Measurements from ENCODE around the gene CEP192. TPM values are rescaled to one million over a fixed set of nuclear protein-coding genes. Genes with fewer than 3 reads are reported as not detected.

The CEP192 gene
- total and polyA plus RNA-seq, 2 of the 13 experiments (the other 11 are each of a cell fraction or from before 2014, with no cell fraction given): 15.3 to 24.7 TPM

DNA sequence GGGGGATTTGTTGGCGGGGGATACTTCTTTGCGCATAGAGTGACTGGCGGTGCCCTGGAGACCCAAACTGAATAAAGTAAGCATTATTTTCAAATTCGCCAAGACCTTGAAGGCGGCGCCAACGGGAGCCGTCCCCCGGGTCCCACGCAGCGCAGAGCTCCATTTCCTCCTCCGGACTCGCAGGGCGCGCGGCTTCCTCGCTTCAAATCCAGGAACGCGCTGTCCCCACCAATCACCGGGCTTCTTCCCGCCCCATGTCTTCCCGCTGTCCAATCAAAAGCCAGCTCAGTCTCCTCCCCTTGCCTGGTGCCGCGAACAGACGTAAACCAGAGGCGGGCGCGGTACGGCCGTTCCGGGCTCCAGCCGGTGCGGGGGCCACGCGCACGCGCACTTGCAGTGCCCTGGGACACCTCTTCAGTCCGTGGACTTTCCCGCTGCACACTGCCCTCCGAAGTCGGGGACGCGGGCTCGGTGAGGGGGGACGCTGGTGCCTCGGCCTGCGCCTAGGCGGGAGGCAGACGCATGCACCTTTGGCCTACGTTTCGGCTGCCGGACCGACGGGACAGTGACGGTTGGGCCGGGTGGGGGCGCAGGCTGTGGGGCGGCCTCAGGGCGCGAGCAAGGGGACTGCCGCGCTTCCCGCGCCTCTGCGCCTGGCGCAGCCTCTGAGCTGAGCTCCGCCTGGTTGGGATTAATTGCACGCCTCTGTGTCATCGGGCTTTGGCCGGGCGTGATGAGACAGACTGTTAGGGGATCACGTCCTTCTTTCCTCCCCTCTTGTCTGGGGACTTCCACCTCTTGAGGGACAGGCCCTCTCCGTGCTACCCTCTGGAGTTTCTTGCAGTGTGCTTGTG lies at the start of gene CEP192 (continued):
- TF ChIP-seq, protein P1, sequence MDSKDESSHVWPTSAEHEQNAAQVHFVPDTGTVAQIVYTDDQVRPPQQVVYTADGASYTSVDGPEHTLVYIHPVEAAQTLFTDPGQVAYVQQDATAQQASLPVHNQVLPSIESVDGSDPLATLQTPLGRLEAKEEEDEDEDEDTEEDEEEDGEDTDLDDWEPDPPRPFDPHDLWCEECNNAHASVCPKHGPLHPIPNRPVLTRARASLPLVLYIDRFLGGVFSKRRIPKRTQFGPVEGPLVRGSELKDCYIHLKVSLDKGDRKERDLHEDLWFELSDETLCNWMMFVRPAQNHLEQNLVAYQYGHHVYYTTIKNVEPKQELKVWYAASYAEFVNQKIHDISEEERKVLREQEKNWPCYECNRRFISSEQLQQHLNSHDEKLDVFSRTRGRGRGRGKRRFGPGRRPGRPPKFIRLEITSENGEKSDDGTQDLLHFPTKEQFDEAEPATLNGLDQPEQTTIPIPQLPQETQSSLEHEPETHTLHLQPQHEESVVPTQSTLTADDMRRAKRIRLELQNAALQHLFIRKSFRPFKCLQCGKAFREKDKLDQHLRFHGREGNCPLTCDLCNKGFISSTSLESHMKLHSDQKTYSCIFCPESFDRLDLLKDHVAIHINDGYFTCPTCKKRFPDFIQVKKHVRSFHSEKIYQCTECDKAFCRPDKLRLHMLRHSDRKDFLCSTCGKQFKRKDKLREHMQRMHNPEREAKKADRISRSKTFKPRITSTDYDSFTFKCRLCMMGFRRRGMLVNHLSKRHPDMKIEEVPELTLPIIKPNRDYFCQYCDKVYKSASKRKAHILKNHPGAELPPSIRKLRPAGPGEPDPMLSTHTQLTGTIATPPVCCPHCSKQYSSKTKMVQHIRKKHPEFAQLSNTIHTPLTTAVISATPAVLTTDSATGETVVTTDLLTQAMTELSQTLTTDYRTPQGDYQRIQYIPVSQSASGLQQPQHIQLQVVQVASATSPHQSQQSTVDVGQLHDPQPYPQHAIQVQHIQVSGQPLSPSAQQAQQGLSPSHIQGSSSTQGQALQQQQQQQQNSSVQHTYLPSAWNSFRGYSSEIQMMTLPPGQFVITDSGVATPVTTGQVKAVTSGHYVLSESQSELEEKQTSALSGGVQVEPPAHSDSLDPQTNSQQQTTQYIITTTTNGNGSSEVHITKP (CRISPR knock-in tag; IDR thresholded peaks at IDR 0.05; ENCODE audit: low read depth): 0 out of 2 replicates have a peak, but pooled peaks have one; percentile 22
- no peak for TF ChIP-seq REXO4 (CRISPR knock-in tag; IDR thresholded peaks at IDR 0.05; ENCODE audit: borderline replicate concordance)
- peak; percentile 61; the same call in 1 of the 2 replicates for TF ChIP-seq ZNF44 (CRISPR knock-in tag; IDR thresholded peaks at IDR 0.05)
- no peak for TF ChIP-seq ZNF552 (CRISPR knock-in tag; IDR thresholded peaks at IDR 0.05; ENCODE audit: borderline replicate concordance)
- peak; percentile 87 for TF ChIP-seq ZNF772 (CRISPR knock-in tag; IDR thresholded peaks at IDR 0.05)
- TF ChIP-seq SYNCRIP (IDR thresholded peaks at IDR 0.05; ENCODE audit: insufficient read depth, low read depth, low read length): no peak
- TF ChIP-seq RFX5 (IDR thresholded peaks at IDR 0.05; ENCODE audit: low read depth, low read length): 0 out of 2 replicates have a peak, but pooled peaks have one; percentile 38
- TF ChIP-seq ZKSCAN5 (CRISPR knock-in tag; IDR thresholded peaks at IDR 0.05): 0 out of 2 replicates have a peak, but pooled peaks have one; percentile 15
- peak; percentile 83 for TF ChIP-seq SPEN (CRISPR knock-in tag; IDR thresholded peaks at IDR 0.05; ENCODE audit: low read depth)
- no peak for TF ChIP-seq AGO1 (IDR thresholded peaks at IDR 0.05; ENCODE audit: low read depth, low read length, poor library complexity, severe bottlenecking)
- TF ChIP-seq, protein P2, sequence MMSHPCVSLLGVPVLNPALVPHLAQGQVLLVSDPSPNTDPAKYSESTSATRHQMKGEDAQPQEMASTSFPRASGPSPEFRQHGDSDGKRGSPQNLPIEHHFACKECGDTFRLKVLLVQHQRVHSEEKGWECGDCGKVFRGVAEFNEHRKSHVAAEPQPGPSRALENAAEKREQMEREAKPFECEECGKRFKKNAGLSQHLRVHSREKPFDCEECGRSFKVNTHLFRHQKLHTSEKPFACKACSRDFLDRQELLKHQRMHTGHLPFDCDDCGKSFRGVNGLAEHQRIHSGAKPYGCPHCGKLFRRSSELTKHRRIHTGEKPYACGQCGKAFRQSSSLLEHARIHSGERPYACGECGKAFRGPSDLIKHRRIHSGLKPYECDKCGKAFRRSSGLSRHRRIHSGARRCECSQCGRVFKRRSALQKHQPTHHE (CRISPR knock-in tag; IDR thresholded peaks at IDR 0.05; ENCODE audit: borderline replicate concordance): peak; percentile 29; the same call in 1 of the 2 replicates
- TF ChIP-seq SP1 (IDR thresholded peaks at IDR 0.05): no peak
- TF ChIP-seq SP1 (CRISPR knock-in tag; IDR thresholded peaks at IDR 0.05): no peak
- 0 out of 2 replicates have a peak, but pooled peaks have one; percentile 28 for TF ChIP-seq ZNF337 (CRISPR knock-in tag; IDR thresholded peaks at IDR 0.05; ENCODE audit: borderline replicate concordance, low read depth)
- TF ChIP-seq ZFX (CRISPR knock-in tag; IDR thresholded peaks at IDR 0.05; ENCODE audit: low read depth): peak; percentile 99
- TF ChIP-seq HMG20B (CRISPR knock-in tag; conservative IDR thresholded peaks at IDR 0.05): 0 out of 2 replicates have a peak, but pooled peaks have one; percentile 31
- TF ChIP-seq, protein P3, sequence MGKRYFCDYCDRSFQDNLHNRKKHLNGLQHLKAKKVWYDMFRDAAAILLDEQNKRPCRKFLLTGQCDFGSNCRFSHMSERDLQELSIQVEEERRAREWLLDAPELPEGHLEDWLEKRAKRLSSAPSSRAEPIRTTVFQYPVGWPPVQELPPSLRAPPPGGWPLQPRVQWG (CRISPR knock-in tag; IDR thresholded peaks at IDR 0.05; ENCODE audit: borderline replicate concordance, low read depth): no peak
- TF ChIP-seq CBX1 (IDR thresholded peaks at IDR 0.05; ENCODE audit: low read depth): peak; percentile 64
- TF ChIP-seq, protein P4, sequence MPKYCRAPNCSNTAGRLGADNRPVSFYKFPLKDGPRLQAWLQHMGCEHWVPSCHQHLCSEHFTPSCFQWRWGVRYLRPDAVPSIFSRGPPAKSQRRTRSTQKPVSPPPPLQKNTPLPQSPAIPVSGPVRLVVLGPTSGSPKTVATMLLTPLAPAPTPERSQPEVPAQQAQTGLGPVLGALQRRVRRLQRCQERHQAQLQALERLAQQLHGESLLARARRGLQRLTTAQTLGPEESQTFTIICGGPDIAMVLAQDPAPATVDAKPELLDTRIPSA (CRISPR knock-in tag; IDR thresholded peaks at IDR 0.05; ENCODE audit: borderline replicate concordance): 0 out of 2 replicates have a peak, but pooled peaks have one; percentile 1
- TF ChIP-seq, protein P5, sequence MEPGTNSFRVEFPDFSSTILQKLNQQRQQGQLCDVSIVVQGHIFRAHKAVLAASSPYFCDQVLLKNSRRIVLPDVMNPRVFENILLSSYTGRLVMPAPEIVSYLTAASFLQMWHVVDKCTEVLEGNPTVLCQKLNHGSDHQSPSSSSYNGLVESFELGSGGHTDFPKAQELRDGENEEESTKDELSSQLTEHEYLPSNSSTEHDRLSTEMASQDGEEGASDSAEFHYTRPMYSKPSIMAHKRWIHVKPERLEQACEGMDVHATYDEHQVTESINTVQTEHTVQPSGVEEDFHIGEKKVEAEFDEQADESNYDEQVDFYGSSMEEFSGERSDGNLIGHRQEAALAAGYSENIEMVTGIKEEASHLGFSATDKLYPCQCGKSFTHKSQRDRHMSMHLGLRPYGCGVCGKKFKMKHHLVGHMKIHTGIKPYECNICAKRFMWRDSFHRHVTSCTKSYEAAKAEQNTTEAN (CRISPR knock-in tag; conservative IDR thresholded peaks at IDR 0.05): peak; percentile 69; the same call in 1 of the 2 replicates
- TF ChIP-seq CHD4 (IDR thresholded peaks at IDR 0.05; ENCODE audit: borderline replicate concordance, low read length): no peak

All from HepG2 (cell line).